Measurements from ENCODE around the gene XIRP2. TPM values are rescaled to one million over a fixed set of nuclear protein-coding genes. Genes with fewer than 3 reads are reported as not detected.
"Not testable (repeated sequence)": the region's sequence is repeated elsewhere in the genome, so short reads cannot be mapped to it uniquely, and the experiment has no call there.

Gene XIRP2
- total RNA-seq, 1 donor from 2014 or later = 298 TPM

DNA sequence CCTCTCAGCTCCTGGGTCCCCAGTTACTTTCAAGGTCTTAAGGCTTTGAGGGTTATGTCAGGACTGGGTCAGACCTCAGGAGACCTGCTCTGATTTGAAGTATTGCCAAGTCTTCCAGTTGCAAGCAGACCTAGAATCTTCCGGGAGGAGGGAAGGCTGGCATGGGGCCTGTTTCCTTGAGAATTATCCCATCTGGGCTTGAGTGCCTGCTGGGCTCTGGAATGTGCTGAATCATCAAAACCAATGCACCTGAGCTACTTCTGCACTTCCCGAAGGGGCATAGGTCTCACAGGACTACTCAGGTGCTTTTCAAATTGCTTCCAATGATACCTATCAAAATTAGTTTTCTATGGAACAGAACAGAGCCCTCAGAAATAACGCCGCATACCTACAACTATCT, 327.3 kb downstream of the XIRP2 start:
- DNase-seq (ENCODE audit: missing footprints) = no peak
- no peak for ATAC-seq
- intact Hi-C loops (cut with DNase I) = loop anchor here (10.0 kb wide), 1 partner anchor 681 kb away; no protein-coding TSS in a partner anchor

DNA sequence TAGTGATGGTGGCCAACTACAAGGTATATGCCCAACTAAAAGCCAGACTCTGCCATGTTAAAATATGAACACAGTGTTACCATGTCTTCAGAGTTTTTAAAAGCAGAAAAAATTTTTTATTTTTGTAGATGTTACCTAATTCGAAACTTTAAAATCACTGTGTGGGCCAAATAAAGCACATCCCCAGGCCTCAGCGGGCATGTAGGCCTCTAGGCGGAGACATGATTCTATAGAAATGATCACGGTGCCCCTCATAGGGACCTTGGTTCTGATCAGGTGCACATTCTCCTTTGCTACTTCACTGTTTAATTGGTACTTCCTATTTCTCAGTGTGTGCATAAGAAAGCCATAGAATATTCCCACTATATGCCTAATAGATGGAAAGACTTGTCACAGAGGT, 349.2 kb downstream of the XIRP2 start:
- ATAC-seq (no peak), DNase-seq (ENCODE audit: missing footprints) (no peak)
- intact Hi-C loops (cut with DNase I) = no loop called here

DNA sequence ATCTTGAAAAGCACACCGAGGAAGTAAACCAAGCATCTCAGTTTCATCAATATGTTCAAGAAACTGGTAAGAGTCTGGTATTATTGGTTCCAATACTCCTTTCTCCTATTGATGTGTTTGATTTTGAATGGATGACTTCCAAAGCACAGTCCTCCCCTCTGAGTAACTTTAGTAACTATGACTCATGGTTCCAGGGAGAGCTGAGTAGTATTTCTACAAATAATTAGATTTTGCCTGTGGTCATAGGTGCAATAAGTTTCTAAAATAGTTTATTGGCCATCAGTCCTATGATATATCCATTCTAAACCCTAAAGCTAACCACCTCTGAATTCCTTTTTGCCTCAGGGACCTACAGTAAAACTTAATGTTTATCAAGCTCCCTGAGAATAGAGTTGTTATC, 352.4 kb downstream of the XIRP2 start:
- DNase-seq (ENCODE audit: missing footprints) = no peak
- intact Hi-C loops (cut with DNase I) = no loop called here
- ATAC-seq = no peak

GRCh38 chr2:167249197-167249596, 360.9 kb downstream of the XIRP2 start:
- intact Hi-C loops (cut with DNase I) = no loop called here
- no peak for DNase-seq (ENCODE audit: missing footprints)
- no peak for ATAC-seq

DNA sequence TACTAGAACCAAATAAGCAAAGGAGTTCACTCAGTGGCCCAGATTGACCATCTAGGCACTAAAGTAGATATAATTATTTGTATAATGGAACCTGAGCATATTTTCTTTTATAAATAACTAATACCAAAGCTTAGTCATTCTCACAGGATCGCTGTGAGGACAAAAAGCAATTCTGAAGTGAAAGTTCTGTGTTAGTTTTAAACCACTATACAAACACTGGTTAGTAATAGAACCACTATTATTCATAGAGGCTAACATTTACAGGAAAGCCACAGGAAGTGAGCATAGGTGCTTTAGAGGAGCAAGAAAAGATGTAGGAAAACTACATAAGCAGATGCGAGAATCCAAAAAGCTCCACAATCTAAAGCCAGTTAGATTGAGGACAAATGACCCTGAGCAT, 364.7 kb downstream of the XIRP2 start:
- intact Hi-C loops (cut with DNase I) = no loop called here
- ATAC-seq = no peak
- no peak for DNase-seq (ENCODE audit: missing footprints)

- DNase-seq (ENCODE audit: missing footprints) (no peak), ATAC-seq (no peak)
- intact Hi-C loops (cut with DNase I) = no loop called here
Measured at GRCh38 chr2:167254721-167255120, 366.4 kb downstream of the XIRP2 start.

DNA sequence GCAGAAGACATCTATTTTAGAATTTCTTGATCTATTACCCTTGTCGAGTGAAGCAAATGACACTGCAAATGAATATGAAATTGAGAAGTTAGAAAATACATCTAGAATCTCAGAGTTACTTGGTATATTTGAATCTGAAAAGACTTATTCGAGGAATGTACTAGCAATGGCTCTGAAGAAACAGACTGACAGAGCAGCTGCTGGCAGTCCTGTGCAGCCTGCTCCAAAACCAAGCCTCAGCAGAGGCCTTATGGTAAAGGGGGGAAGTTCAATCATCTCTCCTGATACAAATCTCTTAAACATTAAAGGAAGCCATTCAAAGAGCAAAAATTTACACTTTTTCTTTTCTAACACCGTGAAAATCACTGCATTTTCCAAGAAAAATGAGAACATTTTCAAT, 370.4 kb downstream of the XIRP2 start:
- no peak for ATAC-seq
- DNase-seq (ENCODE audit: missing footprints) = no peak
- intact Hi-C loops (cut with DNase I) = no loop called here

DNA sequence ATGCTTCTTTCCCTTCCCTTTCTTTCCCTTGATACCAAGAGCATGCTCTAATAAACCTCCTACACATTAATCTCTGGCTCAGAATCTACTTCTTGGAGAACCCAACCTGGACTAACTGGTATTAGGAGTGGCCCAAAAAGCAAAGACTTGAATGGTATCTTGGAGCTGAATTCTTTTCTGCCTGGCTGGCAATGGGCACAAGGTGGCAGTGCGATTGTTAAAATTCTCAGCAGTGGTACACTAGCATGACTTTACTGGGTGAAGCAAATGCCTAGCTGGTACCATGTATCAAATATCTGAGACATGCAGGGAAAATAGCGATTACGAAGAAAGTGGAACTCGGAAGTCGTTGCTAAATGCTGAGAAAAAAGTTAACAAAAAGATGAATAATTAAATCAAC, 376.1 kb downstream of the XIRP2 start:
- intact Hi-C loops (cut with DNase I) = loop anchor here (10.0 kb wide), 1 partner anchor 290 kb away; no protein-coding TSS in a partner anchor
- DNase-seq (ENCODE audit: missing footprints) (no peak), ATAC-seq (peak; percentile 50)

- no peak for ATAC-seq
- no peak for DNase-seq (ENCODE audit: missing footprints)
- intact Hi-C loops (cut with DNase I) = loop anchor here (10.0 kb wide), 1 partner anchor 290 kb away; no protein-coding TSS in a partner anchor
Measured at GRCh38 chr2:167265004-167265403, 376.7 kb downstream of the XIRP2 start.

DNA sequence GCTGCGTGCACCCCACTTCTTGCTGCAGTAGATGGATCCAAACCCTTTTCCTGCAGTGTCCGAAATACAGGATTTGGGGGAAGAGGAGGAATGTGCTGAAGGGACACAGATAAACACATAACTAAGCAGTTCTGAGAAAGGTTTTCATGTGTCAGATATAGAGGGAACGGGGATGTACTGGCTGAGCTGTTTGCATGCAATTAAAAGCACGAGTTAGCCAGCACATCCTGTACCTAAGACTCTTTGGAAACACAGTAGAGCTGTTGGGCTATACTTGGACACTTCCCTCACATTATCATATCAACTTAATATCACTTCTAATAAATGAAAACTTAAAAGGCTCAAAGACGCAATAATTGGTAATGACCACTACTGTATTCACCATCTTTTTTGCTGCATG, 377.4 kb downstream of the XIRP2 start:
- DNase-seq (ENCODE audit: missing footprints) (no peak), ATAC-seq (no peak)
- intact Hi-C loops (cut with DNase I) = loop anchor here (10.0 kb wide), 1 partner anchor 289 kb away; no protein-coding TSS in a partner anchor

DNA sequence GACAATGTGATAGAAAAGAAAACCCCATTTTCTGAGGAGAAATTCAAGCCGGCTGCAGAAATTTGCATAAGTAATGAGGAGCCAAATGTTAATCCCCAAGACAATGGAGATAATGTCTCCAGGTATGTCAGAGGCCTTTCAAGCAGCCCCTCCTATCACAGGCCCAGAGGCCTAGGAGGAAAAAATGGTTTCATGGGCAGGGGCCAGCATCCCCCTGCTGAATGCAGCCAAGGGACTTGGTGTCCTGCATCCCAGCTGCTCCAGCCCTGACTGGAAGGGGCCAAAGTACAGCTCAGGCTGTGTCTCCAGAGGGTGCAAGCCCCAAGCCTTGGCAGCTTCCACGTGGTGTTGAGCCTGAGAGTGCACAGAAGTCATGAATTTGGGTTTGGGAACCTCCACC, 380.0 kb downstream of the XIRP2 start:
- not testable (repeated sequence) for ATAC-seq; DNase-seq (ENCODE audit: missing footprints)
- intact Hi-C loops (cut with DNase I) = loop anchor here (10.0 kb wide), 1 partner anchor 287 kb away; no protein-coding TSS in a partner anchor

GRCh38 chr2:167271932-167272331, 383.7 kb downstream of the XIRP2 start:
- ATAC-seq (no peak), DNase-seq (ENCODE audit: missing footprints) (no peak)
- intact Hi-C loops (cut with DNase I) = no loop called here

DNA sequence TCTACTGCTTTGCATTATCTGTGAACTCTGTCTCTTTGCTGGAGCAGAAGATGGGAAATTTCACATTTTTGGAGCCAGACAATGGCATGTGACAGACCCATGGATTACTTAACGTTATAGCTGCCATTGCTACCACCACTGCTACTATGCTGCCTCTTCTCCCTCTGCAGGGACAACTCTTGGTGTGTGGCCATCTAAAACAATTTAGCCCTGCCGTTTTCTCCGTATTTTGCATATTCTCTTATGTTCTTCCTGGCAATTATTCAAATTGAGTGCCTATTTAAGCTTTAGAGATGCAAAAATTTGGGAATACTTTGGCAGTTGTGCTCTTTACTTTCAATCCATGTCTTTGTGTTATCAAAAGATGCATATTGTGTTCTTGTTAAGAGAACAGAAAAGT, 386.8 kb downstream of the XIRP2 start:
- intact Hi-C loops (cut with DNase I) = no loop called here
- ATAC-seq (no peak), DNase-seq (ENCODE audit: missing footprints) (no peak)

DNA sequence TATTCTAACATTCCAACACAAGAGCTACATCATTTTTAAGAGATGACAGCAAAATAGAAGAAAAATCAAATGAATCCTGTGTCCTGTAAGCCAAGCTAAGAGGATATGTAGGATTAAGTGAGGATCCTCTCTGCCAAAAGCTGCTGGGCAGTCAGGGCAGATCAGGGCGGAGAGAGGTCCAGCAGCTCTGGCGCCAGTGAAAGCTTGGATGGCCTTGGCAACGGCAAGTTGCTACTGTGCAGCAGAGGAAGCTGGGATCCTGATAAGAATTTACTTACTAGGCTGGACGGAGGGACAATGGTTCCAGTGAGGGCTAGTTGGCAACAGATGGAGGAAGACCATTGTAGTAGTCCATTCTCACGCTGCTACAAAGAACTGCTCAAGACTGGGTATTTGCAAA, 391.5 kb downstream of the XIRP2 start:
- no peak for ATAC-seq
- DNase-seq (ENCODE audit: missing footprints) = no peak
- intact Hi-C loops (cut with DNase I) = no loop called here

- no peak for DNase-seq (ENCODE audit: missing footprints)
- ATAC-seq = no peak
- intact Hi-C loops (cut with DNase I) = no loop called here
Measured at GRCh38 chr2:167287212-167287611, 398.9 kb downstream of the XIRP2 start.

DNA sequence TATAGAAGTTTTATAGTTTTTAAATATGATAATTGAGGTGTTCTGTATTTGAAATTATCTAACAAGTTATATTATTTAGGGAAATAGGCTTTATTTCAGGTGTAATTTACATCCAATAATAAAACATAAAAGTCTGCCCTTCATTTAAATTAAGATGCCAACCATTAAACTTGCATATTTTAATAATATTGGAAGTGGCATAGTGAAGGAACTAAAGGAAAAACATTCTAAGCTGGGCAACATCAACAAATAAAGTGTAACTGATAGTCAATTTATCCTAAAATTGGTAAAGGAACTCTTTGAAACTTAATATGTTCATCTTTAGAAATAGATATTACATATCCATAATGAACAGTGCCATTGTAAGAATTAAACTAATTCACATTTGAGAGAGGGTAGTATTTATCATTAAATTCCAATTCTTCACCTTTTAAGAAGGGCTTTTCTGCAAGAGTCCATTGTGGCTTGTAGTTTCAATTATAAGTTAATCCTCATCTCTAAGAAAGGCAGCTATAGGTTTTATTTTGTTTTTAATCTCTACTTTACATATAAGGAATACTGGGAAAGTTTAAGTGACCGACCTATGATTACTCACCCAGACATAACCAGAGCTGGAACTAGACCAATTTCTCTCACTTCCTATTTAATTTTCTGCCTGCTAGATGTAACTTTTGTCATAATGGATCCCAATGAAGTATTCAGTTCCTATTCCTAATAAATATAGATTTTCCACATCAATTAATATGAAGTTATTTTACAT, 401.6 kb downstream of the XIRP2 start:
- intact Hi-C loops (cut with DNase I) = loop anchor here (5.0 kb wide), 1 partner anchor 107 kb away; no protein-coding TSS in a partner anchor
- ATAC-seq = no peak
- DNase-seq (ENCODE audit: missing footprints) = no peak

DNA sequence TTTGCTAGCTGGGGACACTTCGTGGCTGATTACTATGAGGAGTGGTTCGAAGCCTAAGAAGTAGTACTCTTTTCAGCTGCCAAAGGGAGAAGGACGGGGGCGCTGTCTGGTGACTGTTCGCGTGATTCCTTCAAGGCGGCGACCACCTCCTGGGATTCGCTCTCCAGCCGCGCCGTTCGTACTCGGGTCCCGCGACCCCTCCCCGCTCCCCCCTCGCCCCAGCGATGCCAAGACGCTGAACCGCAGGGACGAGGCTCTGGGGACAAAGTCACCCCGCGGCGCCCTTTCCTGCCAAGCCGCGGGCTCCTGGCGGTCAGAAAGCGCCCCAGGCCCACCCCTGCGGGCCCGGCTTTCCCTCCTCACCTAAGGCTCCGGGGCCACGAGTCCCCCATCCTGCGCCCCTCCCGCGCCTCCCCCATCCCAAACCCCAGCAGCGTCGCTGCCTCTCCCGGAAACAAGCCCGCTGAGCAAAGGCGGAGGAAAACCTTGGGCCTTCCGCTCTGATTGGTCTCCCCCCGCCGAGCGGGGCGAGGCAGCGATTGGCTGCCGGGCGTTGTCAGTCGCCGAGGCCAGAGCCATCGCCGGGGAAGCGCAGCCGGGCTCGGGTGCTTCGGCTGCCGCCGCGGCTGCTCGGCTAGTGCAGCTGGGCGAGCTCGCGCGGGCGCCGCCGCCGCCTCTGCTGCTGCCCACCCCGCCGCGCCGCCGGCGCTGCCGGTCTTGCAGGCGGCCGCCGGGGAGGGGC, 404.3 kb downstream of the XIRP2 start, which contains the start of gene B3GALT1:
B3GALT1 (plus strand) TSS at position 572 of the 742 bp plus-strand sequence.
- peak; percentile 91 for DNase-seq (ENCODE audit: missing footprints)
- intact Hi-C loops (cut with DNase I) = loop anchor here (2.0 to 5.0 kb wide), 2 partner anchors 18 to 105 kb away; no protein-coding TSS in a partner anchor
- ATAC-seq = peak; percentile 99

- DNase-seq (ENCODE audit: missing footprints) (no peak), ATAC-seq (peak; percentile 17)
- intact Hi-C loops (cut with DNase I) = loop anchor here (2.0 to 5.0 kb wide), 2 partner anchors 18 to 104 kb away; no protein-coding TSS in a partner anchor
Measured at GRCh38 chr2:167293172-167293781, 405.0 kb downstream of the XIRP2 start.
